IMR-90 (cell line): ENCODE measurements around the gene TMEM14A.

Source experiments
- CEBPB ChIP-seq: IDR thresholded peaks from 2 replicates; pipeline ENCODE4 v1.6.1; 2012; ENCODE audit warnings: low read depth, low read length, improper control_type of control experiment
- POLR2A ChIP-seq: IDR thresholded peaks from 2 replicates; pipeline ENCODE4 v1.6.1; 2012; ENCODE audit warnings: mild to moderate bottlenecking, low read depth, low read length
- SMC3 ChIP-seq: fragments of 150-350 bp; IDR thresholded peaks from 2 replicates; pipeline ENCODE4 v1.6.1; 2016; ENCODE audit warnings: low read depth, mild to moderate bottlenecking, antibody characterized with exemption, low read length, moderate library complexity
- TF ChIP-seq, protein P1 (sequence below): conservative IDR thresholded peaks from 2 replicates; pipeline ENCODE4 v1.5.1; 2012; ENCODE audit warnings: mild to moderate bottlenecking, low read depth, low read length, improper control_type of control experiment
- TF ChIP-seq, protein P2 (sequence below): fragments of 150-350 bp; IDR thresholded peaks from 2 replicates; pipeline ENCODE4 v1.6.1; 2016; ENCODE audit warnings: low read depth, mild to moderate bottlenecking, low read length, moderate library complexity, borderline replicate concordance

DNA sequence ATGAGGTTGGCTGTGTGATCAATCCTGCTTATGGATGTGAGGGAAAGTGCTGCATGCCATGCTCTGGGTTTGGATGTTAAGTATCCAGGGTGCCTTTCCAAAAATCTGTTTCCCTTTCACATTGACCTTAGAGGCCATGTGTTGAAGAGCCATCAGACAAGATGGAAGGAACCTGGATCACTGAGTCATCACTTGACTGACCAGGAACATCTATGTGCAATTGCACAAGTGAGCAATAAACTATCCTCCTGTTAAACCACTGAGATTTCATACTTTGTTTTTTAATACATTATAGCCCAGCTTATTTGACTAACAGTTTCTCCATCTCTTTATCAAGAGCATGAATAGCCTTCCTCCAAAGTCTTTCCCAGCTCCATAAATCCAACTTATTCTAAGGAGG lies 17.8 kb upstream of the TMEM14A start:
- TF ChIP-seq, protein P1, sequence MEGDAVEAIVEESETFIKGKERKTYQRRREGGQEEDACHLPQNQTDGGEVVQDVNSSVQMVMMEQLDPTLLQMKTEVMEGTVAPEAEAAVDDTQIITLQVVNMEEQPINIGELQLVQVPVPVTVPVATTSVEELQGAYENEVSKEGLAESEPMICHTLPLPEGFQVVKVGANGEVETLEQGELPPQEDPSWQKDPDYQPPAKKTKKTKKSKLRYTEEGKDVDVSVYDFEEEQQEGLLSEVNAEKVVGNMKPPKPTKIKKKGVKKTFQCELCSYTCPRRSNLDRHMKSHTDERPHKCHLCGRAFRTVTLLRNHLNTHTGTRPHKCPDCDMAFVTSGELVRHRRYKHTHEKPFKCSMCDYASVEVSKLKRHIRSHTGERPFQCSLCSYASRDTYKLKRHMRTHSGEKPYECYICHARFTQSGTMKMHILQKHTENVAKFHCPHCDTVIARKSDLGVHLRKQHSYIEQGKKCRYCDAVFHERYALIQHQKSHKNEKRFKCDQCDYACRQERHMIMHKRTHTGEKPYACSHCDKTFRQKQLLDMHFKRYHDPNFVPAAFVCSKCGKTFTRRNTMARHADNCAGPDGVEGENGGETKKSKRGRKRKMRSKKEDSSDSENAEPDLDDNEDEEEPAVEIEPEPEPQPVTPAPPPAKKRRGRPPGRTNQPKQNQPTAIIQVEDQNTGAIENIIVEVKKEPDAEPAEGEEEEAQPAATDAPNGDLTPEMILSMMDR: no peak
- TF ChIP-seq POLR2A (no peak), CEBPB (peak; percentile 19; the same call in 1 of the 2 replicates), SMC3 (no peak)
- TF ChIP-seq, protein P2, sequence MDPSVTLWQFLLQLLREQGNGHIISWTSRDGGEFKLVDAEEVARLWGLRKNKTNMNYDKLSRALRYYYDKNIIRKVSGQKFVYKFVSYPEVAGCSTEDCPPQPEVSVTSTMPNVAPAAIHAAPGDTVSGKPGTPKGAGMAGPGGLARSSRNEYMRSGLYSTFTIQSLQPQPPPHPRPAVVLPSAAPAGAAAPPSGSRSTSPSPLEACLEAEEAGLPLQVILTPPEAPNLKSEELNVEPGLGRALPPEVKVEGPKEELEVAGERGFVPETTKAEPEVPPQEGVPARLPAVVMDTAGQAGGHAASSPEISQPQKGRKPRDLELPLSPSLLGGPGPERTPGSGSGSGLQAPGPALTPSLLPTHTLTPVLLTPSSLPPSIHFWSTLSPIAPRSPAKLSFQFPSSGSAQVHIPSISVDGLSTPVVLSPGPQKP: no peak
